ENCODE measurements around the gene KIF27. TPM values are rescaled to one million over a fixed set of nuclear protein-coding genes. Genes with fewer than 3 reads are reported as not detected.

KIF27 gene, protein sequence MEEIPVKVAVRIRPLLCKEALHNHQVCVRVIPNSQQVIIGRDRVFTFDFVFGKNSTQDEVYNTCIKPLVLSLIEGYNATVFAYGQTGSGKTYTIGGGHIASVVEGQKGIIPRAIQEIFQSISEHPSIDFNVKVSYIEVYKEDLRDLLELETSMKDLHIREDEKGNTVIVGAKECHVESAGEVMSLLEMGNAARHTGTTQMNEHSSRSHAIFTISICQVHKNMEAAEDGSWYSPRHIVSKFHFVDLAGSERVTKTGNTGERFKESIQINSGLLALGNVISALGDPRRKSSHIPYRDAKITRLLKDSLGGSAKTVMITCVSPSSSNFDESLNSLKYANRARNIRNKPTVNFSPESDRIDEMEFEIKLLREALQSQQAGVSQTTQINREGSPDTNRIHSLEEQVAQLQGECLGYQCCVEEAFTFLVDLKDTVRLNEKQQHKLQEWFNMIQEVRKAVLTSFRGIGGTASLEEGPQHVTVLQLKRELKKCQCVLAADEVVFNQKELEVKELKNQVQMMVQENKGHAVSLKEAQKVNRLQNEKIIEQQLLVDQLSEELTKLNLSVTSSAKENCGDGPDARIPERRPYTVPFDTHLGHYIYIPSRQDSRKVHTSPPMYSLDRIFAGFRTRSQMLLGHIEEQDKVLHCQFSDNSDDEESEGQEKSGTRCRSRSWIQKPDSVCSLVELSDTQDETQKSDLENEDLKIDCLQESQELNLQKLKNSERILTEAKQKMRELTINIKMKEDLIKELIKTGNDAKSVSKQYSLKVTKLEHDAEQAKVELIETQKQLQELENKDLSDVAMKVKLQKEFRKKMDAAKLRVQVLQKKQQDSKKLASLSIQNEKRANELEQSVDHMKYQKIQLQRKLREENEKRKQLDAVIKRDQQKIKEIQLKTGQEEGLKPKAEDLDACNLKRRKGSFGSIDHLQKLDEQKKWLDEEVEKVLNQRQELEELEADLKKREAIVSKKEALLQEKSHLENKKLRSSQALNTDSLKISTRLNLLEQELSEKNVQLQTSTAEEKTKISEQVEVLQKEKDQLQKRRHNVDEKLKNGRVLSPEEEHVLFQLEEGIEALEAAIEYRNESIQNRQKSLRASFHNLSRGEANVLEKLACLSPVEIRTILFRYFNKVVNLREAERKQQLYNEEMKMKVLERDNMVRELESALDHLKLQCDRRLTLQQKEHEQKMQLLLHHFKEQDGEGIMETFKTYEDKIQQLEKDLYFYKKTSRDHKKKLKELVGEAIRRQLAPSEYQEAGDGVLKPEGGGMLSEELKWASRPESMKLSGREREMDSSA (N-terminal part only)
- total RNA-seq (2014; rRNA removed) (2.2 and 3.2 TPM in 2 replicates), Bru-seq, nascent RNA (percentile 56 among the genes with signal in this experiment), BruChase-seq, experiment 1, labeled RNA remaining after a 6-hour chase (percentile 53 among the genes with signal in this experiment), BruChase-seq, experiment 2, labeled RNA remaining after a 2-hour chase (percentile 57 among the genes with signal in this experiment)
- long read RNA-seq, partial matches to known transcripts, result 9 of 21 reads
- long read RNA-seq, other reads (novel, unspliced or antisense), result 12 of 21 reads

DNA sequence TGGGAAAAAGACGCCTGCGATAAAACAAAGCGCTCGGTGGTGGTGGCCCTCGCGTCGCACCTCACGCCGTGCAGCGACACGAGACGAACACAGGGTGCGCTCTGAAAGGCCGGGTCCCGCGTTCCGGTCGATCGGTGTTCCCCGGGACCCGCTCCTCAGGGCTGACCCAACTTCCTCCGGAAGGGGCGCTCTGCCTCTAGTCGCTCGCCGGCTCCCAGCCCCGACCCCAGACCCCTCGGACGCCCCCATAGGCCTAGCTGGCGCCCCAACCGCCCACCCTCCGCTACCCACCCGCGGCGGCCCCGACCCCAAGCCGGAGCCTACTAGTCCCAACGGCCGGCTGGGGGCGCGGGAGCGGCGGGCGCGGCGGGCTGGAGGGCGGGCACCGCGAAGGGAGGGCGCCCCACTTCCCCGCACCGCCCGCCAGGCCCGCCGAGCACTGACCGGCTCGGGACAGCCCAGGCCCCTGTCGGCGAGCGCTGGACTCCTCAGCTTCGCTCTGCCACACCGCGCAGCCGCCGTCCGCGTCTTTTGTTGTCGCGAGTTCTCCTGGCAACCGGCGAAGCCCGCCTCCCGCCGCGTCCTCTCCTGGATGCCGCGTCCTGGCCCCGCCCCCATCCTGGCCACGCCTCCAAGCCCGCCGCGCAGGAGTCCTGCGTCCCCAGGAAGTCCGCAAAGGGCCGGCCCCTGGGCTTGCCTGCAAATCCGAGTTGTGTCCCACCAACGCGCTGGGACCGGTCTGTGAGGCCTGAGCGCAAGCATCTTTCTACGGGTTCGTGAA is at the start of gene KIF27:
Gene KIF27 (minus strand): TSS at position 506 of the 781 bp plus-strand sequence. CDS start 5,841 bp downstream, outside the sequence.
- ChIA-PET POLR2A (ENCODE audit: unreplicated experiment) (interaction anchor here (0.6 kb wide), 1 partner anchor 14 kb away, joined by 4 read pairs; no protein-coding TSS in a partner anchor), CTCF (interaction anchor here (0.6 to 1.0 kb wide), 3 partner anchors 9 to 58 kb away, joined by 3 read pairs; no protein-coding TSS in a partner anchor)
- Histone ChIP-seq H3K27ac (ENCODE audit: low read length) (peak within 1 kb of the TSS; percentile 59), H4K20me1 (ENCODE audit: low read length) (no peaks in the 10 kb centered on the region), H3K27me3 (ENCODE audit: low read length) (no peaks in the 10 kb centered on the region), H3K79me2 (ENCODE audit: low read length) (no peaks in the 10 kb centered on the region), H3K4me2 (ENCODE audit: low read length) (peak within 1 kb of the TSS; percentile 78), H3K4me3 (ENCODE audit: low read length) (peak within 1 kb of the TSS; percentile 57), H3K36me3 (ENCODE audit: low read depth, low read length) (no peaks in the 10 kb centered on the region), H3K9me2 (replicated peaks; ENCODE audit: low read length) (no peaks in the 10 kb centered on the region), H3K9me3 (ENCODE audit: low read length) (no peaks in the 10 kb centered on the region), H2AFZ (ENCODE audit: low read length) (peak within 1 kb of the TSS; percentile 87), H3K9ac (ENCODE audit: low read length) (peak within 1 kb of the TSS; percentile 77), H3F3A (ENCODE audit: low read length, unreplicated experiment) (no peaks in the 10 kb centered on the region), H3K4me1 (ENCODE audit: insufficient read depth, low read length) (peaks cover 9% of the 10 kb centered on the region)
- peak; percentile 95 for ATAC-seq
- DNase-seq, result peak; percentile 93
- TF ChIP-seq, protein P1, sequence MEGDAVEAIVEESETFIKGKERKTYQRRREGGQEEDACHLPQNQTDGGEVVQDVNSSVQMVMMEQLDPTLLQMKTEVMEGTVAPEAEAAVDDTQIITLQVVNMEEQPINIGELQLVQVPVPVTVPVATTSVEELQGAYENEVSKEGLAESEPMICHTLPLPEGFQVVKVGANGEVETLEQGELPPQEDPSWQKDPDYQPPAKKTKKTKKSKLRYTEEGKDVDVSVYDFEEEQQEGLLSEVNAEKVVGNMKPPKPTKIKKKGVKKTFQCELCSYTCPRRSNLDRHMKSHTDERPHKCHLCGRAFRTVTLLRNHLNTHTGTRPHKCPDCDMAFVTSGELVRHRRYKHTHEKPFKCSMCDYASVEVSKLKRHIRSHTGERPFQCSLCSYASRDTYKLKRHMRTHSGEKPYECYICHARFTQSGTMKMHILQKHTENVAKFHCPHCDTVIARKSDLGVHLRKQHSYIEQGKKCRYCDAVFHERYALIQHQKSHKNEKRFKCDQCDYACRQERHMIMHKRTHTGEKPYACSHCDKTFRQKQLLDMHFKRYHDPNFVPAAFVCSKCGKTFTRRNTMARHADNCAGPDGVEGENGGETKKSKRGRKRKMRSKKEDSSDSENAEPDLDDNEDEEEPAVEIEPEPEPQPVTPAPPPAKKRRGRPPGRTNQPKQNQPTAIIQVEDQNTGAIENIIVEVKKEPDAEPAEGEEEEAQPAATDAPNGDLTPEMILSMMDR (conservative IDR thresholded peaks at IDR 0.05; ENCODE audit: low read depth, low read length), result peak; percentile 46; the same call in 1 of the 2 replicates
- TF ChIP-seq EZH2 (IDR thresholded peaks at IDR 0.05; ENCODE audit: low read length, unreplicated experiment), result no peak
- intact Hi-C loops (cut with micrococcal nuclease), result loop anchor here (2.0 to 5.0 kb wide), 2 partner anchors 14 to 341 kb away; no protein-coding TSS in a partner anchor
- no TSS peak for BruUV-seq (replicated peaks)

DNA sequence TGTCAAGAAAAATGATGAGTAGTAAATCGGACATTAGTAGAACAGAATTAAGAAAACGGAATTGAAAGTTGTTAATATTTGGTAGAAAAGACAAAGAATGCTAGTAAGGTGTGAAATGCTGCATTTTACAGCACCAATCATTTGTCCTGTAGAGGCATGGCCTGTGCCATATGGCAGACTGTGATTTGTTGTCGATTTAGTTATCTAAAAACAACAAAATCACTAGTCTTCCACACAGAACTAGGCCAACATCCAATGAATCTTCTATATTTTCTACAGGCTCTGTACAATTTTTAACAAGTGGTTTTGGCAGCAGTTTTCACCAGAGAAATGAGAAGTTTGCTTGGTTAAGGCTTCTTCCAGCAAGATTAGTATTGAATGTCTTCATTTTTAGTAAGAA is 48.4 kb upstream of the KIF27 start:
- Histone ChIP-seq H3K9ac (ENCODE audit: low read length) (no peak overlapping the region), H3K4me1 (ENCODE audit: insufficient read depth, low read length) (no peaks in the 10 kb centered on the region), H2AFZ (ENCODE audit: low read length) (no peak overlapping the region), H3K9me2 (replicated peaks; ENCODE audit: low read length) (no peaks in the 10 kb centered on the region), H3K4me2 (ENCODE audit: low read length) (no peak overlapping the region), H3K9me3 (ENCODE audit: low read length) (no peaks in the 10 kb centered on the region), H3K4me3 (ENCODE audit: low read length) (no peak overlapping the region), H3K79me2 (ENCODE audit: low read length) (peaks cover 21% of the 10 kb centered on the region), H3K27me3 (ENCODE audit: low read length) (no peaks in the 10 kb centered on the region), H4K20me1 (ENCODE audit: low read length) (peaks cover 54% of the 10 kb centered on the region), H3K36me3 (ENCODE audit: low read depth, low read length) (peaks cover 66% of the 10 kb centered on the region), H3K27ac (ENCODE audit: low read length) (no peak overlapping the region), H3F3A (ENCODE audit: low read length, unreplicated experiment) (peaks cover 28% of the 10 kb centered on the region)
- no TSS peak for BruUV-seq (replicated peaks)
- TF ChIP-seq, protein P1 (conservative IDR thresholded peaks at IDR 0.05; ENCODE audit: low read depth, low read length), result no peak
- TF ChIP-seq EZH2phosphoT487 (IDR thresholded peaks at IDR 0.05; ENCODE audit: borderline replicate concordance, low read length) (no peak), EZH2 (IDR thresholded peaks at IDR 0.05; ENCODE audit: low read length, unreplicated experiment) (no peak)
- intact Hi-C loops (cut with micrococcal nuclease), result no loop called here
- ATAC-seq (no peak), DNase-seq (no peak)
- POLR2A ChIA-PET (ENCODE audit: unreplicated experiment), result no interaction called here
- CTCF ChIA-PET, result no interaction called here
